HL-60 (cell line): ENCODE measurements around the gene SLCO2A1.

Experiments used
- DNase-seq, 2 experiments: peaks; one replicate each; pipeline ENCODE4 v3.0.0-alpha.2; 2010 to 2020; ENCODE audit warnings: low read depth in 1 of 2, low spot score in 1 of 2
- H3K27ac ChIP-seq: fragments of 250-450 bp; sonication (Bioruptor Pico); replicated peaks from 2 replicates; pipeline ENCODE4 v1.5.1; 2020; ENCODE audit warnings: mild to moderate bottlenecking, moderate library complexity
- H3K27me3 ChIP-seq: fragments of 250-450 bp; sonication (Bioruptor Pico); 2 replicates; pipeline ENCODE4 v1.5.1; 2021; ENCODE audit warnings: mild to moderate bottlenecking, moderate library complexity; ENCODE audit not compliant: insufficient read depth, poor library complexity, severe bottlenecking
- H3K4me3 ChIP-seq: replicated peaks from 2 replicates; pipeline ENCODE4 v1.5.1; 2011; ENCODE audit warnings: mild to moderate bottlenecking, control low read depth, low read length; ENCODE audit not compliant: insufficient read depth
- GABPA ChIP-seq: IDR thresholded peaks from 2 replicates; pipeline ENCODE4 v1.6.1; 2012; ENCODE audit warnings: low read depth
- POLR2AphosphoS5 ChIP-seq: IDR thresholded peaks from 2 replicates; pipeline ENCODE4 v1.6.1; 2012; ENCODE audit warnings: low read depth
- SPI1 ChIP-seq: IDR thresholded peaks from 2 replicates; pipeline ENCODE4 v1.6.1; 2012; ENCODE audit warnings: low read depth, mild to moderate bottlenecking, borderline replicate concordance
- TF ChIP-seq, protein P1 (sequence below): IDR thresholded peaks from 2 replicates; pipeline ENCODE4 v1.6.1; 2012; ENCODE audit warnings: low read depth; ENCODE audit not compliant: insufficient replicate concordance
- TF ChIP-seq, protein P2 (sequence below): IDR thresholded peaks from one replicate; pipeline ENCODE4 v1.5.1; 2011; ENCODE audit warnings: low read length, control low read depth, inconsistent platforms; ENCODE audit not compliant: insufficient read depth

Gene SLCO2A1

DNA sequence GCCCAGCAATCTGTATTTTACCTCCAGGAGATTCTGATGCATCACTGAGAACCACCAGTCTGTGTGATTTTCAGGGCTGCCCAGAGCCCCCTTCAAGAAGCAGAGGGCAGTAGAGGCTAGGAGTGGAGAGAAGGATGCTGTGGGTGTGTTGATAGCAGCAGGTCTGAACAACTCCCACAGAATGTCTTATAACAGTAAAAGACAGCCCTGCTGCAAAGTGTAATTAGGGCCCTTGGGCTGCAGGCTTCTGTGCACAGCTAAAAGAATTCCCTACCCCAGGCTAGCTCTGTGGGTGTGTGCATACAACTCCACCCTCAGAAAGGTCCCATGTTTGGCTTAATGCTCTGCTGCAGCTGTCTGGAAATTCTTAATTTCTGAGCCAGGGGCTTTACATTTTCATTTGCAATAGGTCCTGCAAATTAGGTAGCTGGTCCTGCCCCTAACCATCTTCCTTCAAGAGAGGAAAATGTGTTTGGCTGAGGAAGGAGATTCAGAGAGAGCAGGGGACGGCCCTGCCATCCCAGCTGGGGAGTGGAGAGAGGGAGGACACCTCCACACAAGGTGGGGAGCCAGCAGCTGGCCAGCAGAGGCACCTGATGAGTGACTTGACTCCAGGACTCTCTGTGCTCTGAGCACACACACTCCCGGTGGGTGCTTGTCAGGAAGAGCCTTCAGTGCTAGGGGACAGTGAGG is 90.8 kb downstream of the SLCO2A1 start:
- TF ChIP-seq GABPA (no peak), POLR2AphosphoS5 (no peak), SPI1 (no peak)
- TF ChIP-seq, protein P1, sequence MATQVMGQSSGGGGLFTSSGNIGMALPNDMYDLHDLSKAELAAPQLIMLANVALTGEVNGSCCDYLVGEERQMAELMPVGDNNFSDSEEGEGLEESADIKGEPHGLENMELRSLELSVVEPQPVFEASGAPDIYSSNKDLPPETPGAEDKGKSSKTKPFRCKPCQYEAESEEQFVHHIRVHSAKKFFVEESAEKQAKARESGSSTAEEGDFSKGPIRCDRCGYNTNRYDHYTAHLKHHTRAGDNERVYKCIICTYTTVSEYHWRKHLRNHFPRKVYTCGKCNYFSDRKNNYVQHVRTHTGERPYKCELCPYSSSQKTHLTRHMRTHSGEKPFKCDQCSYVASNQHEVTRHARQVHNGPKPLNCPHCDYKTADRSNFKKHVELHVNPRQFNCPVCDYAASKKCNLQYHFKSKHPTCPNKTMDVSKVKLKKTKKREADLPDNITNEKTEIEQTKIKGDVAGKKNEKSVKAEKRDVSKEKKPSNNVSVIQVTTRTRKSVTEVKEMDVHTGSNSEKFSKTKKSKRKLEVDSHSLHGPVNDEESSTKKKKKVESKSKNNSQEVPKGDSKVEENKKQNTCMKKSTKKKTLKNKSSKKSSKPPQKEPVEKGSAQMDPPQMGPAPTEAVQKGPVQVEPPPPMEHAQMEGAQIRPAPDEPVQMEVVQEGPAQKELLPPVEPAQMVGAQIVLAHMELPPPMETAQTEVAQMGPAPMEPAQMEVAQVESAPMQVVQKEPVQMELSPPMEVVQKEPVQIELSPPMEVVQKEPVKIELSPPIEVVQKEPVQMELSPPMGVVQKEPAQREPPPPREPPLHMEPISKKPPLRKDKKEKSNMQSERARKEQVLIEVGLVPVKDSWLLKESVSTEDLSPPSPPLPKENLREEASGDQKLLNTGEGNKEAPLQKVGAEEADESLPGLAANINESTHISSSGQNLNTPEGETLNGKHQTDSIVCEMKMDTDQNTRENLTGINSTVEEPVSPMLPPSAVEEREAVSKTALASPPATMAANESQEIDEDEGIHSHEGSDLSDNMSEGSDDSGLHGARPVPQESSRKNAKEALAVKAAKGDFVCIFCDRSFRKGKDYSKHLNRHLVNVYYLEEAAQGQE = no peak
- TF ChIP-seq, protein P2, sequence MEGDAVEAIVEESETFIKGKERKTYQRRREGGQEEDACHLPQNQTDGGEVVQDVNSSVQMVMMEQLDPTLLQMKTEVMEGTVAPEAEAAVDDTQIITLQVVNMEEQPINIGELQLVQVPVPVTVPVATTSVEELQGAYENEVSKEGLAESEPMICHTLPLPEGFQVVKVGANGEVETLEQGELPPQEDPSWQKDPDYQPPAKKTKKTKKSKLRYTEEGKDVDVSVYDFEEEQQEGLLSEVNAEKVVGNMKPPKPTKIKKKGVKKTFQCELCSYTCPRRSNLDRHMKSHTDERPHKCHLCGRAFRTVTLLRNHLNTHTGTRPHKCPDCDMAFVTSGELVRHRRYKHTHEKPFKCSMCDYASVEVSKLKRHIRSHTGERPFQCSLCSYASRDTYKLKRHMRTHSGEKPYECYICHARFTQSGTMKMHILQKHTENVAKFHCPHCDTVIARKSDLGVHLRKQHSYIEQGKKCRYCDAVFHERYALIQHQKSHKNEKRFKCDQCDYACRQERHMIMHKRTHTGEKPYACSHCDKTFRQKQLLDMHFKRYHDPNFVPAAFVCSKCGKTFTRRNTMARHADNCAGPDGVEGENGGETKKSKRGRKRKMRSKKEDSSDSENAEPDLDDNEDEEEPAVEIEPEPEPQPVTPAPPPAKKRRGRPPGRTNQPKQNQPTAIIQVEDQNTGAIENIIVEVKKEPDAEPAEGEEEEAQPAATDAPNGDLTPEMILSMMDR = no peak
- Histone ChIP-seq H3K4me3 (no peak overlapping the region), H3K27ac (no peak overlapping the region), H3K27me3 (no peaks in the 10 kb centered on the region)
- DNase-seq = no peak

DNA sequence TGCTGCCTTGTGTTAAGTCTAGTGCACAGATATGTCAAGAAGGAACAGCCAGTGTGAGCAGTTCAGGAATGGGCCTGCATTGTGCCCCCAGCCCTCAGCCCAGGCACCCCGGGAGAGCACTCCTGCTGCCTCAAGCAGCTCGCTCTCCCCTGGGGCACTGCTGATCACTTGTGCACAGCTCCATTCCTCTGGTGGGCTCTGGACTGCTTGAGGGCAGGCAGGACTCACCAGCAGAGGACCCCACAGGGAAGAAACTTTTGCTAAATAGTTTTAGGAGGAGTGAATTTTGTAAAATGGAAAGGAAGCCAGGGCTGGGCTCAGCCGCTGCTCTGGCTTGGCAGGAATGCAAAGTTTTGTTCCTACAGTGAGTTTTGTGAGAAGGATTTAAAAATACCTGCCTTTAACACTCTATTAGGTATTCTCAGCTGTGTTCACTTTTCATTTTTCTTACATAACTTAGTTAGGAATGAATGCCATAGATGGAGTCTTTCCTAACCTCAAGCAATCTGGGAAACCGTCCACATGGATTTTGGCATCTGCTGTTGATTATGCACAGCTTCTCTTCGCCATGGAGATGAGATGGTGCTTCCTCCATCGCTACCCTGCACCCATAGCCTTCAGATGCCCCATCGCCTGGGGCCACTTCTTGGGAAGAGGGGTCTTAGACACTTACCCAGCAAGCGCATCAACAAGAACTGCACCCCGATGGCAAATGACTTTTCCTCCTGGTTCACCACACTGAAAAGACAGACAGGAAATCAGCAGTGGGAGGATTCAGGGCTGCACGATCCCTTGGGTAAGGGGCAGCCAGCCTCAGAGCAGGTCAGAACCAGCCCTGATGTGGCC is 91.7 kb downstream of the SLCO2A1 start:
- Histone ChIP-seq H3K4me3 (no peak overlapping the region), H3K27me3 (no peaks in the 10 kb centered on the region)
- TF ChIP-seq GABPA (no peak), POLR2AphosphoS5 (no peak), SPI1 (no peak)
- TF ChIP-seq, protein P2 = no peak
- TF ChIP-seq, protein P1 = no peak

DNA sequence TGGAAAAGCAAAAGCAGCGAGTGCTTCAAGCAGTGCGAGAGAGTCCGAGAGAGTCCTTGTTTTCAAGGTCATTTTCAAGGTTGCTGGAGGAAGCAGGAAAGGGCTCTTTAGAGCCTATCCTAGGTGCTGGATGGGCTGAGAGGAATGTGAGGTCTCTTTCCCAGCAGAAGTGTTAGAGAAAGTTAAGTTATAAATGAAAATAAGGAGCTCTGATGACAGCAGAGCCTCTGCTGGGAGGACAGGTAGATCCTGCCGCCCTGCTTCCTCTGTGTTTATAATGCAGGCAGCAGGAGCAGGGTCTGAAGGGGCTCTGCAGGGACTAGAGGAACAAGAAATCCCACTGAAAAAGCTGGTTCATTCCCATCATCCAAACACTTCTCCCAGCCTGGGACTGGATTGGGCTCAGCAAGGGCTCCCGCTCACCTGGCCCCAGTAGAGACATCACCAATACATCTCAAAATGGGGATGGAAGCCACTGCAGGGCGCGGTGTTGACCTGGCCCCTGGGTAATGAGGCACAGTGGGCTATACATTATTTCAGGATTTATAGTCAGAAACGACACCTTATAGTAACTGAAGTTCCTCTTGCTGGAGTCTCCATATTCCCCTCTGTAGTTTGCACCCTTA is 92.6 kb downstream of the SLCO2A1 start:
- TF ChIP-seq GABPA = no peak
- TF ChIP-seq SPI1 = no peak
- no peak for TF ChIP-seq POLR2AphosphoS5
- TF ChIP-seq, protein P1 = no peak
- TF ChIP-seq, protein P2 = no peak
- no peak for DNase-seq
- no peak overlapping the region for H3K27ac ChIP-seq
- no peaks in the 10 kb centered on the region for H3K27me3 ChIP-seq
- no peak overlapping the region for H3K4me3 ChIP-seq

More for the DNA sequence above, 91.7 kb downstream of the SLCO2A1 start:
- no peak for DNase-seq
- H3K27ac ChIP-seq = no peak overlapping the region
